ENCODE measurements around the gene STN1. TPM values are rescaled to one million over a fixed set of nuclear protein-coding genes. Genes with fewer than 3 reads are reported as not detected.

The STN1 gene
- total and polyA plus RNA-seq, 2 of the 8 experiments (the other 6 are each of a cell fraction or from before 2014, with no cell fraction given) = 10.1 to 12.4 TPM

- ChIA-PET CTCF (ENCODE audit: partially characterized antibody) (interaction anchor here (2.4 to 9.8 kb wide), 3 partner anchors 49 to 141 kb away, joined by 5 to 199 read pairs (median 26); no protein-coding TSS in a partner anchor), POLR2A (ENCODE audit: partially characterized antibody) (no interaction called here)
- no peak overlapping the region for H2BK15ac ChIP-seq (ENCODE audit: low read length)
- H3K14ac ChIP-seq (ENCODE audit: insufficient read length) = no peak overlapping the region
- no peaks in the 10 kb centered on the region for H3K9me3 ChIP-seq (ENCODE audit: insufficient read depth in 2 of 2, low read depth in 1 of 2, low read length in 1 of 2)
- no peaks in the 10 kb centered on the region for H3K79me1 ChIP-seq (ENCODE audit: low read depth, low read length)
- H3K4me1 ChIP-seq (replicated peaks in 1 of 4; ENCODE audit: control insufficient read depth in 3 of 4, insufficient read depth in 4 of 4, low read length in 3 of 4) = peaks cover 5 to 12% (median 7%) of the 10 kb centered on the region in 4 experiments
- H3K9ac ChIP-seq (replicated peaks in 1 of 4; ENCODE audit: extremely low read depth in 1 of 4, low read depth in 3 of 4, low read length in 3 of 4) = no peak overlapping the region
- H3K36me3 ChIP-seq (ENCODE audit: control insufficient read depth in 2 of 4, insufficient read depth in 4 of 4, low read length in 3 of 4) = no peaks in the 10 kb centered on the region
- no peak for FAIRE-seq
- no peak for DNase-seq (ENCODE audit: low read depth in 1 of 2, low spot score in 2 of 2)
- H2BK20ac ChIP-seq (ENCODE audit: low read length) = no peak overlapping the region
- H3K4me3 ChIP-seq (ENCODE audit: extremely low read depth in 1 of 4, insufficient read depth in 2 of 4, low read depth in 3 of 4, low read length in 4 of 4) = no peak overlapping the region
- H3K56ac ChIP-seq (replicated peaks; ENCODE audit: insufficient read length, low read depth, low read length) = no peak overlapping the region
- no peak overlapping the region for H2AK5ac ChIP-seq (ENCODE audit: low read depth, low read length)
- H3K23ac ChIP-seq (ENCODE audit: insufficient read length) = no peak overlapping the region
- no peak overlapping the region for H4K5ac ChIP-seq (ENCODE audit: insufficient read length, low read depth, low read length)
- no peak overlapping the region for H3K18ac ChIP-seq (ENCODE audit: extremely low read depth, low read length)
- no peak overlapping the region for H4K8ac ChIP-seq (ENCODE audit: extremely low read depth, insufficient read depth, low read length)
- no peak overlapping the region for H2BK5ac ChIP-seq (ENCODE audit: low read depth, low read length)
- no peak overlapping the region for H3K4ac ChIP-seq (replicated peaks; ENCODE audit: insufficient read length, low read depth, low read length)
- no peak overlapping the region for H2AFZ ChIP-seq (ENCODE audit: low read length)
- H3K27me3 ChIP-seq (replicated peaks in 1 of 4; ENCODE audit: control insufficient read depth in 3 of 4, extremely low read depth in 1 of 4, insufficient read depth in 3 of 4, low read length in 3 of 4) = peaks cover 4 to 24% (median 20%) of the 10 kb centered on the region in 4 experiments; a peak in 6 of 7 replicates
- no peaks in the 10 kb centered on the region for H3K79me2 ChIP-seq (ENCODE audit: control insufficient read depth in 1 of 2, insufficient read depth in 2 of 2, low read length in 2 of 2)
- WGBS, 2 experiments (ENCODE audit: extremely low coverage in 1 of 2, insufficient coverage in 1 of 2, insufficient read length in 1 of 2, insufficient replicate concordance in 2 of 2, low coverage in 1 of 2, low lambda C conversion rate in 2 of 2, missing lambda C conversion rate in 1 of 2) = 84% methylated on average over 8 of the region's 8 CpGs; no CpG with 5 or more reads in 1 of the 2 experiments
- no peak overlapping the region for H3K4me2 ChIP-seq (ENCODE audit: insufficient read depth in 1 of 2, low read depth in 2 of 2, low read length in 2 of 2)
- no peak overlapping the region for H4K91ac ChIP-seq (replicated peaks; ENCODE audit: insufficient read length, low read length)
- no peaks in the 10 kb centered on the region for H4K20me1 ChIP-seq (replicated peaks in 1 of 2; ENCODE audit: control insufficient read depth in 1 of 2, insufficient read depth in 2 of 2, low read length in 2 of 2)
- peaks cover 9% of the 10 kb centered on the region; the same call in 1 of the 2 replicates for H3K23me2 ChIP-seq (ENCODE audit: low read depth, low read length)
- no peak overlapping the region for H3K27ac ChIP-seq (ENCODE audit: low read depth, low read length)
- no peak overlapping the region for H2BK120ac ChIP-seq (replicated peaks; ENCODE audit: low read depth, low read length)
- H2BK12ac ChIP-seq (ENCODE audit: low read depth, low read length) = no peak overlapping the region
- TF ChIP-seq RXRA (IDR thresholded peaks at IDR 0.05; ENCODE audit: insufficient read depth, low read depth, low read length) = no peak
- no peak for TF ChIP-seq TCF12 (IDR thresholded peaks at IDR 0.05; ENCODE audit: low read depth, low read length)
- TF ChIP-seq TAF1 (IDR thresholded peaks at IDR 0.05; ENCODE audit: low read depth, low read length) = no peak
- TF ChIP-seq CHD2 (IDR thresholded peaks at IDR 0.05; ENCODE audit: low read length) = no peak
- TF ChIP-seq SUZ12 (IDR thresholded peaks at IDR 0.05; ENCODE audit: low read length) = no peak
- no peak for TF ChIP-seq JUN (IDR thresholded peaks at IDR 0.05; ENCODE audit: low read depth, low read length)
- no peak for TF ChIP-seq TAF7 (optimal IDR thresholded peaks at IDR 0.05; ENCODE audit: borderline replicate concordance, low read depth, low read length)
- no peak for TF ChIP-seq RAD21 (IDR thresholded peaks at IDR 0.05 in 1 of 2, conservative IDR thresholded peaks at IDR 0.05 in 1 of 2; ENCODE audit: low read depth in 2 of 2, low read length in 2 of 2)
- no peak for TF ChIP-seq JUND (IDR thresholded peaks at IDR 0.05; ENCODE audit: low read length)
- no peak for TF ChIP-seq PHF8 (conservative IDR thresholded peaks at IDR 0.05; ENCODE audit: low read depth, low read length)
- TF ChIP-seq MAX (IDR thresholded peaks at IDR 0.05) = no peak
Measured at GRCh38 chr10:103849880-103850571, 68.0 kb downstream of the STN1 start.

Measured in H1 (cell line).